ENCODE results near the gene RRAS2. TPM values are rescaled to one million over a fixed set of nuclear protein-coding genes. Genes with fewer than 3 reads are reported as not detected.

Gene RRAS2
- total RNA-seq, 1 donor from 2014 or later, result 102 TPM

- H3K36me3 ChIP-seq (ENCODE audit: control insufficient read depth, insufficient read depth, low read length), result peaks cover 1% of the 10 kb centered on the region
- no peak for TF ChIP-seq CTCF (IDR thresholded peaks at IDR 0.05; ENCODE audit: insufficient read depth, low read length, poor library complexity, severe bottlenecking)
- H3K27me3 ChIP-seq (ENCODE audit: control insufficient read depth, insufficient read depth, low read length), result no peaks in the 10 kb centered on the region
- no peak for DNase-seq (ENCODE audit: low read depth)
- H3K4me3 ChIP-seq (ENCODE audit: low read depth, low read length), result no peak overlapping the region
These were observed 24.1 kb downstream of the RRAS2 start for GRCh38 chr11:14334893-14335292.

- no peak for TF ChIP-seq CTCF (IDR thresholded peaks at IDR 0.05; ENCODE audit: insufficient read depth, low read length, poor library complexity, severe bottlenecking)
- DNase-seq (ENCODE audit: low read depth), result no peak
- no peaks in the 10 kb centered on the region for H3K27me3 ChIP-seq (ENCODE audit: control insufficient read depth, insufficient read depth, low read length)
- H3K36me3 ChIP-seq (ENCODE audit: control insufficient read depth, insufficient read depth, low read length), result peaks cover 1% of the 10 kb centered on the region
- H3K4me3 ChIP-seq (ENCODE audit: low read depth, low read length), result no peak overlapping the region
These were observed 24.8 kb downstream of the RRAS2 start for GRCh38 chr11:14334192-14334591.

GRCh38 chr11:14331476-14332136, 27.4 kb downstream of the RRAS2 start:
- no peak for TF ChIP-seq CTCF (IDR thresholded peaks at IDR 0.05; ENCODE audit: insufficient read depth, low read length, poor library complexity, severe bottlenecking)
- Histone ChIP-seq H3K36me3 (ENCODE audit: control insufficient read depth, insufficient read depth, low read length) (peaks cover 1% of the 10 kb centered on the region), H3K4me3 (ENCODE audit: low read depth, low read length) (no peak overlapping the region), H3K27me3 (ENCODE audit: control insufficient read depth, insufficient read depth, low read length) (no peaks in the 10 kb centered on the region)
- DNase-seq (ENCODE audit: low read depth), result no peak

GRCh38 chr11:14330881-14331280, 28.1 kb downstream of the RRAS2 start:
- no peak for DNase-seq (ENCODE audit: low read depth)
- Histone ChIP-seq H3K27me3 (ENCODE audit: control insufficient read depth, insufficient read depth, low read length) (no peaks in the 10 kb centered on the region), H3K4me3 (ENCODE audit: low read depth, low read length) (no peak overlapping the region), H3K36me3 (ENCODE audit: control insufficient read depth, insufficient read depth, low read length) (peaks cover 1% of the 10 kb centered on the region)
- no peak for TF ChIP-seq CTCF (IDR thresholded peaks at IDR 0.05; ENCODE audit: insufficient read depth, low read length, poor library complexity, severe bottlenecking)

- TF ChIP-seq CTCF (IDR thresholded peaks at IDR 0.05; ENCODE audit: insufficient read depth, low read length, poor library complexity, severe bottlenecking), result no peak
- H3K4me3 ChIP-seq (ENCODE audit: low read depth, low read length), result no peak overlapping the region
- no peaks in the 10 kb centered on the region for H3K27me3 ChIP-seq (ENCODE audit: control insufficient read depth, insufficient read depth, low read length)
- no peak for DNase-seq (ENCODE audit: low read depth)
- peaks cover under 1% of the 10 kb centered on the region for H3K36me3 ChIP-seq (ENCODE audit: control insufficient read depth, insufficient read depth, low read length)
These were observed 29.3 kb downstream of the RRAS2 start for GRCh38 chr11:14329702-14330101.

GRCh38 chr11:14327116-14327515, 31.9 kb downstream of the RRAS2 start:
- H3K4me3 ChIP-seq (ENCODE audit: low read depth, low read length), result no peak overlapping the region
- TF ChIP-seq CTCF (IDR thresholded peaks at IDR 0.05; ENCODE audit: insufficient read depth, low read length, poor library complexity, severe bottlenecking), result no peak
- no peak for DNase-seq (ENCODE audit: low read depth)
- no peaks in the 10 kb centered on the region for H3K36me3 ChIP-seq (ENCODE audit: control insufficient read depth, insufficient read depth, low read length)
- no peaks in the 10 kb centered on the region for H3K27me3 ChIP-seq (ENCODE audit: control insufficient read depth, insufficient read depth, low read length)

All from kidney epithelial cell (primary cell).